H1 (cell line): Measurements from ENCODE around the gene TBC1D22A. TPM values are rescaled to one million over a fixed set of nuclear protein-coding genes. Genes with fewer than 3 reads are reported as not detected.

Experiments used
- ATF2 ChIP-seq: IDR thresholded peaks from 2 replicates; pipeline ENCODE4 v1.6.1; 2012; ENCODE audit warnings: low read length, inconsistent platforms
- CBX5 ChIP-seq: fragments of 300-800, 300-1000 bp; sonication (generic); IDR thresholded peaks from 2 replicates; pipeline ENCODE4 v1.7.1; 2016; ENCODE audit warnings: antibody characterized with exemption, low read length, low read depth
- CHD7 ChIP-seq: fragments of 300-600 bp; sonication (generic); IDR thresholded peaks from 2 replicates; pipeline ENCODE4 v1.7.1; 2012; ENCODE audit warnings: low read length, moderate library complexity, mild to moderate bottlenecking, inconsistent platforms; ENCODE audit not compliant: insufficient replicate concordance
- KDM4A ChIP-seq: IDR thresholded peaks from one replicate; pipeline ENCODE4 v1.7.1; 2012; ENCODE audit warnings: low read depth, mild to moderate bottlenecking, moderate library complexity, low read length, inconsistent platforms; ENCODE audit not compliant: severe bottlenecking
- SIRT6 ChIP-seq: IDR thresholded peaks from one replicate; pipeline ENCODE4 v1.7.1; 2012; ENCODE audit warnings: low read length, inconsistent platforms
- polyA plus RNA-seq, 7 experiments: library from polyadenylated mRNA; depleted of rRNA in 3 of 7; stranded (reverse) in 5 of 7; unstranded in 2 of 7; fragments of >200 nt in 5 of 7; fragments of 200-250 nt in 2 of 7; gene quantifications; 1 replicate in 5 of 7; 2 replicates in 1 of 7; 4 replicates in 1 of 7; pipeline versions ENCODE4 v1.2.1 to v1.2.3, GENCODE V29; 2011 to 2013; ENCODE audit warnings: missing spikeins in 2 of 7, mixed read lengths in 2 of 7
- total RNA-seq: library from RNA; stranded (reverse); fragmentation: NEBNext Ultra II Directional; extraction: Animal tissue kit (Norgen Biotek cat#: 25700); gene quantifications from 2 replicates; pipeline ENCODE4 v1.2.1, GENCODE V29; 2021

Gene TBC1D22A
- total and polyA plus RNA-seq, 2 of the 8 experiments (the other 6 are each of a cell fraction or from before 2014, with no cell fraction given) = 11.9 to 18.4 TPM

- TF ChIP-seq CHD7 (no peak), ATF2 (no peak), KDM4A (no peak), SIRT6 (no peak), CBX5 (no peak)
Observed at GRCh38 chr22:46910624-46911023, 148.2 kb downstream of the TBC1D22A start (continued).
